ENCODE results near the gene PAK5.

DNA sequence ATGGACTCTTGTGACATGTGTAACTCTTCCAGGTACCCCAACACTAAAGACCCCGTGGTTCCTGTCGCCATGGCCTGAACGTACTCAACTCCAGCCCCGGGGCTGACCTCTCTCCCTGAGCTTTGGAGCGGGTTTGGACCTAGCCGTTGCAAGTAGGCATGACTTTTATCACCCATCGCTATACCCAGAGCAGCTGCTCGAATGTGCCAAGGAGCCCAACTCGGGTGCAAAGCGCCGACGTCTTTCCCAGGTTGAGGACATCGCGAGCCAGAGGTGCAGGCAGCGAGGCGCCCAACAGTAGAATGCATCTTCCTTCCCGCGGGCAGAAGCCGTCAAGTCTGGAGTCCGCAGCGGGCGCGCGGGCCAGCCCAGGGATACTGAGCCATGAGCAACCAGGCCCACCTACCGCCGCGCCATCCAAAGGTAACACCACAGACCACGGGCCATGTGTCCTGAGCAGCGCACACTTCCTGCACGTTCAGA lies 330.1 kb downstream of the PAK5 start:
- TF ChIP-seq ZNF564 (CRISPR knock-in tag; IDR thresholded peaks at IDR 0.05): no peak
- TF ChIP-seq, protein P1, sequence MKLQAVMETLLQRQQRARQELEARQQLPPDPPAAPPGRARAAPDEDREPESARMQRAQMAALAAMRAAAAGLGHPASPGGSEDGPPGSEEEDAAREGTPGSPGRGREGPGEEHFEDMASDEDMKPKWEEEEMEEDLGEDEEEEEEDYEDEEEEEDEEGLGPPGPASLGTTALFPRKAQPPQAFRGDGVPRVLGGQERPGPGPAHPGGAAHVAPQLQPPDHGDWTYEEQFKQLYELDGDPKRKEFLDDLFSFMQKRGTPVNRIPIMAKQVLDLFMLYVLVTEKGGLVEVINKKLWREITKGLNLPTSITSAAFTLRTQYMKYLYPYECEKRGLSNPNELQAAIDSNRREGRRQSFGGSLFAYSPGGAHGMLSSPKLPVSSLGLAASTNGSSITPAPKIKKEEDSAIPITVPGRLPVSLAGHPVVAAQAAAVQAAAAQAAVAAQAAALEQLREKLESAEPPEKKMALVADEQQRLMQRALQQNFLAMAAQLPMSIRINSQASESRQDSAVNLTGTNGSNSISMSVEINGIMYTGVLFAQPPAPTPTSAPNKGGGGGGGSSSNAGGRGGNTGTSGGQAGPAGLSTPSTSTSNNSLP (IDR thresholded peaks at IDR 0.05; ENCODE audit: low read depth, low read length): no peak
- no peak for TF ChIP-seq ZNF335 (CRISPR knock-in tag; IDR thresholded peaks at IDR 0.05)
- TF ChIP-seq, protein P2, sequence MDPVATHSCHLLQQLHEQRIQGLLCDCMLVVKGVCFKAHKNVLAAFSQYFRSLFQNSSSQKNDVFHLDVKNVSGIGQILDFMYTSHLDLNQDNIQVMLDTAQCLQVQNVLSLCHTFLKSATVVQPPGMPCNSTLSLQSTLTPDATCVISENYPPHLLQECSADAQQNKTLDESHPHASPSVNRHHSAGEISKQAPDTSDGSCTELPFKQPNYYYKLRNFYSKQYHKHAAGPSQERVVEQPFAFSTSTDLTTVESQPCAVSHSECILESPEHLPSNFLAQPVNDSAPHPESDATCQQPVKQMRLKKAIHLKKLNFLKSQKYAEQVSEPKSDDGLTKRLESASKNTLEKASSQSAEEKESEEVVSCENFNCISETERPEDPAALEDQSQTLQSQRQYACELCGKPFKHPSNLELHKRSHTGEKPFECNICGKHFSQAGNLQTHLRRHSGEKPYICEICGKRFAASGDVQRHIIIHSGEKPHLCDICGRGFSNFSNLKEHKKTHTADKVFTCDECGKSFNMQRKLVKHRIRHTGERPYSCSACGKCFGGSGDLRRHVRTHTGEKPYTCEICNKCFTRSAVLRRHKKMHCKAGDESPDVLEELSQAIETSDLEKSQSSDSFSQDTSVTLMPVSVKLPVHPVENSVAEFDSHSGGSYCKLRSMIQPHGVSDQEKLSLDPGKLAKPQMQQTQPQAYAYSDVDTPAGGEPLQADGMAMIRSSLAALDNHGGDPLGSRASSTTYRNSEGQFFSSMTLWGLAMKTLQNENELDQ (CRISPR knock-in tag; IDR thresholded peaks at IDR 0.05; ENCODE audit: borderline replicate concordance): no peak
- TF ChIP-seq MYC (CRISPR knock-in tag; IDR thresholded peaks at IDR 0.05; ENCODE audit: borderline replicate concordance): no peak
- TF ChIP-seq ZNF350 (CRISPR knock-in tag; IDR thresholded peaks at IDR 0.05; ENCODE audit: borderline replicate concordance, low read depth): no peak
